Ramos (cell line): ENCODE data around the gene DNAI2.

Source experiments
- in situ Hi-C: fragments of 300-500 bp; cut with MboI; formaldehyde crosslinking; loops from one replicate; pipeline ENCODE4 v1.14.3; 2022; ENCODE audit warnings: low sequenced_read_pairs; ENCODE audit not compliant: unreplicated experiment

DNAI2 gene

DNA sequence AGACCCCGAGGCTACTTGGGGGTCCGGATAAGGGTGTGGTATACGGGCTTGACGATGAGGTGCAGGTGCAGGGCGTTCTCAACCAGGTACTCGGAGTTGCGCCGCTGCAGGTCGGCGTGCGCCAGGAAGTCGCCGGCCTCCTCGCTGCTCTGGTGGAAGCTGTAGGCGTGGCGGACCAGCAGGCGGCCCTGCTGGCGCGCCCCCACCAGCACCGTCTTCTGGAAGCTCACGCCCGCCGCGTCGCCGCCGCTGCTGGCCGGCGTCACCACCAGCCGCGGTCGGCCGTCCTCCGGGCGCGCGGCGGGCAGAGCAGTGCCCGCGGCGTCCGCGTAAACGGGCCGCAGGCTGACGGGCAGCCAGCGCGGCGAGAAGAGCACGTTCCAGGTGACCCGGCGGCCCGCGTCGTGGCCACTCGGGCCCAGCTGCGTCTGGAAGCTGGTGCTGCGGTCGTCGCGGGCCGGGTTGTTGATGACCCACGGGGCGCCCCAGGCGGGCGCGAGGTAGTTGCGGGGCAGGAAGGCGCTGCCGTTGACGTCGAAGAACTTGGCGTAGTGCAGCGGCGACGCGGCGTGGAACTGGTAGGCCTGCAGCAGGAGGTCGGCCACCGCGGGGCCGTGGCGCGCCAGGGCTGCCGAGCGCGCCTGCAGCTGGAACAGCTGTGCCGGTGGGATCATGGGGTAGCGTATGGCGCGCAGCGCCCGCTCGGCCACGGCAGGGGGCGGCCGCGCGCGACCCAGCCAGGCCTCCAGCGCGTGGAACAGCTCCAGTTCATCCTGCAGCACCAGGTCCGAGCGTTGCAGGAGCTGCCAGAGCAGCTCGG lies 82.8 kb downstream of the DNAI2 start:
- in situ Hi-C loops, result no loop called here

DNA sequence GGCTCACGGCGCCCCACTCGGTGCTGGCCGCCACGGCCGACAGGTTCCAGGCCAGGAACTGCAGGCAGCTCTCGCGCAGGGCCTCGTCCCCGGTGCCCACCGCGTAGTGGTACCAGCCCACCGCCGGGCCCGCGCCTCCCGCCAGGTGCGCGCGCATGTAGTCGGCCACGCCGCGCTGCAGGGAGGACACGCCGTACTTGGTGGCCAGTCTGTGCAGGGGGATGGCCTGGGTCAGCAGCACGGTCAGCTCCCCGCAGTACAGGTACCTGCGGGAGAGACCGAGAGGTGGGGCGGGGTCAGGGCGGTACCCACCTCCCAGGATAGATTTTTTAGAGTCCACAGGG lies 83.4 kb downstream of the DNAI2 start:
- in situ Hi-C loops, result no loop called here

DNA sequence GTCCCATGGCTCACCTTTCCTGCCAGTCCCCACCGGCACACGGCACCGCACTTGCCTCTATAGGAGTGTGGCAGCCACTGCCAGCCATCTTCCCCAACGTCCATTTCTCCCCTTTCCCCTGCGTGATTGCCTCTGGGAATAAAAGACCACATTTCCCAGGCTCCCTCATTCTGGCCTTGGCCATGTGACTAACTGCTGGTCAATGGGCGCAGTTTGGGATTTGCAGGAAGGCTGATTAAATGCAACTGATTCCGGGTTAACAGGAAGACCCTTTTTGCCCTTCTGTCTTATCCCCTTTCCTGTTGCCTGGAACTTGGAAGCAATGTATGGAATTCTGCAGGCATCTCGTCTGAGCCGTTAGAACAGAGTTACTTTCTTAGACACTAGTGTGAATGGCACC lies 84.7 kb downstream of the DNAI2 start:
- in situ Hi-C loops, result no loop called here

DNA sequence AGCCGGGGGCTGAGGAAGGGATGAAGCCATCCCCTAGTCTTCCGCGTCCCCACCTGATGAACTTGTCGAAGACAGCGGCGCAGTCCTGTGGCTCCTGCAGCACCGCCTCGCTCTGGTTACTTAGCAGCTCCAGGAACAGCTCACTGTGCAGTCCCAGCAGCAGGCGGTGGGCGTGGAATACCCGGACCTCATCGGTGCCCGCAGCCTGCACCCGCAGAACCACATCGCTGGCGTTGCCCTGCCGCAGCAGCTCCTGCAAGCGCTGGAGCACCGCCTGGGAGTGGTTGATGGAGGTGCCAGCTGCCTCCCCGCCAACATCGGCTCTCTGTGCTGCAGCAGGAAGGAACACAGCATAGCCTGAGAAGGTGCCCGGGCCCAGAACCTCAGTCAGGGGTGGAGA lies 85.9 kb downstream of the DNAI2 start:
- in situ Hi-C loops, result no loop called here

DNA sequence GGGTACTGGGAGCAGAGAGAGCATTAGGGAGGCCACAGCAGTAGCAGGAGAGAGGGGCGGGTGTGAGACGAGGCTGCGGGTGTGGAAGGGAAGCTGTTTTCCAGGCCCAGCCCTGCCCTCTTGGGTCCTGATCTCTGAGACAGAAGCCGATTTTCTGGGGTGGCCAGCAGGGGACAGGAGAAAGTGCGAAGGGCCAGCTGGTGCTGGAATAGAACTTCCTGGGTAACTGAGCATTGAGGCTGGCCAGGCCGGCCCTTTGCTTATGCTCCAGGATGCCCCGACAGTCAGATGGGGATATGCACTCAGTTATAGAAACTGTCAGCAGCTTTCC lies 86.8 kb downstream of the DNAI2 start:
- in situ Hi-C loops, result no loop called here

DNA sequence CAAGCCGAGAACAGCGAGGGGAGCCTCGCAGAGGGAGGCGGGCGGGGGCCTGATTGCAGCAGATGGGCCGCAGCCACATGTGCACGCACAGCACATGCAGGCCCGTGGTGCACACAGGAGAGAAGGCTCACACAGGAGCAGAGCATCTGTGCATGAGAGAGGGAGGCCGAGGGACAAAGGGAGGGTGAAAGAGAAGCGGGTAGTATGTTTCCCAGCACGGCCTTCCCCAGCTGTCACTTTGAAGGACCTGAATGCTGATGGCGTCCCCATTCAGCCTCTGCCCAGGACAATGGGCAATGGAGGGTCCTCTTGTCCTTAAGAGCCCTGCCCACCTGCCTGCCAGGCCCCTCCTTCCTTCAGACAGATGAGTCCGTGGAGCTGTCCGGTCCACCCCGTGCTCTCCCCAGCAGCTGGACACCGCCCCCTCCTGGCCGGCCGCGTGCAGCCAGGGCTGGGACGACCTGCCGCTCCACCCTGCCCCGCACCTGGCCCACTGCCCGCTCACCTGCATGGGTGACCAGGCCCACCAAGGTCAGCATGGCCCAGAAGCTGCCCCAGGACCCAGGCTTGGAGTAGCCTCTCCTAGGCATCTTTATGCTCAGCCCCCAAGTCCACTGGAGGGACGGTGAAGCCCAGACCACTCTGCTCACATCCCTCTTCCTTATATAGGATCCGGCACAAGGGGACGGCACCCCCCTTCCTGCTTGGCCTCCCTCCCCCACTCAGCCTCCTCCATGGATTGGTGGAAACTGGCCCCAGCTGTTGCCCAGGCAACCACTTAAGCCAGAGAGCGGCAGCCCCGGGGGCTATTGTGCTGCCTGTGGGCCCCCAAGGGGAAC lies 87.4 kb downstream of the DNAI2 start, which contains the start of gene BTBD17:
Gene BTBD17 (minus strand): TSS at position 639 of the 839 bp plus-strand sequence. CDS start 49 bp downstream, at position 590.
- in situ Hi-C loops, result no loop called here

DNA sequence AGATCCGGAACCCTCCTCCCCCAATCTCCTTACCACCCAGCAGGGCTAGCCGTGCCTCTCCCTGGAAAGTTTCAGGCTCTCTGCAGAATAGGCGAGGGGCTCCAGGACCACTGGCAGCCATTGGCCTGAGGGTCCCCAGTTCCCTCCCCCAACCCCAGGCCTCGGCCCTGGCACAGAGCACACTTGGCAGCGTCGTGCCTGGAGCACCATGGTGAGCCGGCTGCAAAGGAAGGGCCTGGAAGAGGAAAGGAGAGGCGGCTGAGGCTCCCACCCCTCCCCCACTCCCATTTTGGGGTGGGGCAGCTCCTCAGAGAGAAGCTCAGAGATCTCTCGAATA lies 88.0 kb downstream of the DNAI2 start:
- in situ Hi-C loops, result no loop called here

DNA sequence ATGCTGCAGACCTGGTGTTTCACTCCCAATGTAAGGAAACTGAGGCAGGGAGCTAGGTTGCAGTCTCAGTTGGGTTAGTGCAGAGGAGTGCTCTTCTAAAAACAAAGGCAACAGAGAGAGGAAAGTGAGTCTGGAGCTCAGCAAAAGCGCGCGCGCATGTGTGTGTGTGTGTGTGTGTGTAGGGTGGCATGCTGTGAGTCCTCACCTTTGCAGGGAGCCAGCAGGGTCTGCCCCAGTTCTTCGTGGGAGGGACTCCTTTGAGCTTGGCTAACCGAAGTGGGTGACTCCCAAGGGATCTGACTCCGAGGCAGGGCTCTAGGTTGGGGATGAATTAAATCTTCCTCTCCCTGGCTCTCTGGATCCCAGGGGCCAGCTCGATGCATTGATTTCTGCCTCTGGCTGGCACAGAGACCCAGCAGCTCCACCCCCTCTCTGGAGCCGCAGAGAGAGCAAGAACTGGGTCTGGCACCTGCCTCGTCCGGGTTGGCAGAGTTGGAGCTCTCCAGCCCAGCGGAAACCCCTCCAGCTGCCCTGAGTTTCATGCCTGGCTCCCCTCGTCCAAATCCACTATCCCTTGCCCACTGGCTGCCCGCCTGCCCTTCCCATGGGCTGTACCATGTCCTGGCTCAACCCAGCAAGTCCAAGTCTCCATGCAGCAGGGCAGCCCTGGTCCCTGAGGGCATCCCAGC lies 88.9 kb downstream of the DNAI2 start:
- in situ Hi-C loops, result no loop called here
